ENCODE measurements around the gene CD82. TPM values are rescaled to one million over a fixed set of nuclear protein-coding genes. Genes with fewer than 3 reads are reported as not detected.

The CD82 gene
- polyA plus RNA-seq, 1 of the 3 experiments (the other 2 are of a cell fraction) = 39.2 TPM

GRCh38 chr11:44620328-44620725, 54.9 kb downstream of the CD82 start:
- Histone ChIP-seq H3F3A (replicated peaks; ENCODE audit: insufficient read depth) (no peaks in the 10 kb centered on the region), H3K4me1 (ENCODE audit: control insufficient read depth in 1 of 2, insufficient read depth in 2 of 2, low read depth in 1 of 2, low read length in 1 of 2) (peaks cover 0 to 21% of the 10 kb centered on the region in 2 experiments; a peak in 1 of 4 replicates), H3K27me3 (ENCODE audit: insufficient read depth) (no peaks in the 10 kb centered on the region), H3K9me3 (no peaks in the 10 kb centered on the region), H3K9me2 (no peaks in the 10 kb centered on the region), H3K27ac (ENCODE audit: low read depth in 2 of 2, low read length in 1 of 2) (no peak overlapping the region), H2AFZ (ENCODE audit: low read depth) (no peak overlapping the region), H3K9ac (no peak overlapping the region), H4K20me1 (ENCODE audit: insufficient read depth) (no peaks in the 10 kb centered on the region), H3K4me3 (ENCODE audit: low read depth in 2 of 2, low read length in 1 of 2) (no peak overlapping the region), H3K79me2 (ENCODE audit: insufficient read depth) (no peaks in the 10 kb centered on the region), H3K4me2 (no peak overlapping the region), H3K36me3 (replicated peaks in 1 of 2; ENCODE audit: control insufficient read depth in 1 of 2, insufficient read depth in 2 of 2, low read length in 1 of 2) (no peaks in the 10 kb centered on the region)
- TF ChIP-seq JUND (IDR thresholded peaks at IDR 0.05) (no peak), SMC3 (IDR thresholded peaks at IDR 0.05; ENCODE audit: low read depth, low read length) (no peak), RXRA (IDR thresholded peaks at IDR 0.05; ENCODE audit: borderline replicate concordance, low read depth) (no peak), GATA2 (CRISPR knock-in tag; IDR thresholded peaks at IDR 0.05) (no peak), EP300 (IDR thresholded peaks at IDR 0.05; ENCODE audit: borderline replicate concordance in 1 of 2, low read depth in 1 of 2, low read length in 1 of 2) (no peak), TEAD4 (IDR thresholded peaks at IDR 0.05; ENCODE audit: borderline replicate concordance, insufficient read depth) (no peak), NRF1 (IDR thresholded peaks at IDR 0.05; ENCODE audit: low read depth, low read length) (no peak), GABPA (IDR thresholded peaks at IDR 0.05; ENCODE audit: low read depth) (no peak), RFX5 (IDR thresholded peaks at IDR 0.05; ENCODE audit: low read length) (no peak), SIN3A (IDR thresholded peaks at IDR 0.05; ENCODE audit: borderline replicate concordance, low read depth, low read length) (no peak), FOXJ3 (CRISPR knock-in tag; IDR thresholded peaks at IDR 0.05) (no peak), RCOR1 (IDR thresholded peaks at IDR 0.05; ENCODE audit: low read length) (no peak)
- no peak for DNase-seq
- ChIA-PET POLR2A (no interaction called here), CTCF (interaction anchor here (0.7 to 16.6 kb wide), 31 partner anchors 9 to 429 kb away, joined by 3 to 610 read pairs (median 6); partner anchors contain the start of genes CD82 and TSPAN18)
- 71% methylated on average over 4 of the region's 5 CpGs for WGBS (ENCODE audit: low lambda C conversion rate)

GRCh38 chr11:44621140-44621681, 55.7 kb downstream of the CD82 start:
- H3K27me3 ChIP-seq (ENCODE audit: insufficient read depth) = no peaks in the 10 kb centered on the region
- H3K9me3 ChIP-seq = no peaks in the 10 kb centered on the region
- CTCF ChIA-PET = interaction anchor here (0.7 to 16.6 kb wide), 55 partner anchors 10 to 484 kb away, joined by 3 to 610 read pairs (median 5); partner anchors contain the start of genes CD82 and TSPAN18
- DNase-seq = peak; percentile 92
- peak overlapping the region in 1 of 2 experiments; percentile 26; a peak in 1 of 4 replicates for H3K4me3 ChIP-seq (ENCODE audit: low read depth in 2 of 2, low read length in 1 of 2)
- no peaks in the 10 kb centered on the region for H3K79me2 ChIP-seq (ENCODE audit: insufficient read depth)
- WGBS (ENCODE audit: low lambda C conversion rate) = 25% methylated on average over 15 of the region's 24 CpGs
- no peak overlapping the region for H3K9ac ChIP-seq
- no peak overlapping the region for H3K4me2 ChIP-seq
- POLR2A ChIA-PET = interaction anchor here (1.2 to 2.1 kb wide), 3 partner anchors 72 to 298 kb away, joined by 3 to 7 read pairs (median 7); no protein-coding TSS in a partner anchor
- H3K36me3 ChIP-seq (replicated peaks in 1 of 2; ENCODE audit: control insufficient read depth in 1 of 2, insufficient read depth in 2 of 2, low read length in 1 of 2) = no peaks in the 10 kb centered on the region
- H3F3A ChIP-seq (replicated peaks; ENCODE audit: insufficient read depth) = no peaks in the 10 kb centered on the region
- H3K4me1 ChIP-seq (ENCODE audit: control insufficient read depth in 1 of 2, insufficient read depth in 2 of 2, low read depth in 1 of 2, low read length in 1 of 2) = peaks cover 0 to 28% of the 10 kb centered on the region in 2 experiments; a peak in 1 of 4 replicates
- no peak overlapping the region for H3K27ac ChIP-seq (ENCODE audit: low read depth in 2 of 2, low read length in 1 of 2)
- no peaks in the 10 kb centered on the region for H4K20me1 ChIP-seq (ENCODE audit: insufficient read depth)
- TF ChIP-seq RCOR1 (IDR thresholded peaks at IDR 0.05; ENCODE audit: low read length) = peak; percentile 62
- no peak for TF ChIP-seq GABPA (IDR thresholded peaks at IDR 0.05; ENCODE audit: low read depth)
- TF ChIP-seq NFIC (IDR thresholded peaks at IDR 0.05; ENCODE audit: borderline replicate concordance) = no peak
- TF ChIP-seq ELF1 (IDR thresholded peaks at IDR 0.05) = no peak
- TF ChIP-seq USF2 (IDR thresholded peaks at IDR 0.05; ENCODE audit: borderline replicate concordance, low read depth, low read length) = no peak
- peak; percentile 98 for TF ChIP-seq RAD21 (IDR thresholded peaks at IDR 0.05; ENCODE audit: low read length)
- no peak for TF ChIP-seq ZBTB33 (IDR thresholded peaks at IDR 0.05; ENCODE audit: borderline replicate concordance, low read depth)
- no peak for TF ChIP-seq JUND (IDR thresholded peaks at IDR 0.05)
- TF ChIP-seq CTCF (IDR thresholded peaks at IDR 0.05) = peak; percentile 94
- no peak for TF ChIP-seq TCF12 (IDR thresholded peaks at IDR 0.05)
- peak; percentile 31; the same call in 1 of the 2 replicates for TF ChIP-seq MXI1 (IDR thresholded peaks at IDR 0.05; ENCODE audit: low read depth, low read length)
- peak; percentile 98 for TF ChIP-seq SMC3 (IDR thresholded peaks at IDR 0.05; ENCODE audit: low read depth, low read length)
- no peak overlapping the region for H2AFZ ChIP-seq (ENCODE audit: low read depth)
- no peaks in the 10 kb centered on the region for H3K9me2 ChIP-seq
